DOHH2 (cell line): ENCODE data around the gene AP3S2.

Source experiments
- EZH2phosphoT487 ChIP-seq: fragments of 200-600 bp; sonication (generic); IDR thresholded peaks from 2 replicates; pipeline ENCODE4 v1.6.1; 2017; ENCODE audit warnings: borderline replicate concordance, mild to moderate bottlenecking, antibody characterized with exemption, low read length, moderate library complexity, mixed read lengths
- TF ChIP-seq, protein P1 (sequence below): fragments of 200-600 bp; sonication (generic); IDR thresholded peaks from one replicate; pipeline ENCODE4 v1.5.1; 2014; ENCODE audit warnings: antibody characterized with exemption, mild to moderate bottlenecking, low read depth, low read length; ENCODE audit not compliant: poor library complexity, severe bottlenecking

DNA sequence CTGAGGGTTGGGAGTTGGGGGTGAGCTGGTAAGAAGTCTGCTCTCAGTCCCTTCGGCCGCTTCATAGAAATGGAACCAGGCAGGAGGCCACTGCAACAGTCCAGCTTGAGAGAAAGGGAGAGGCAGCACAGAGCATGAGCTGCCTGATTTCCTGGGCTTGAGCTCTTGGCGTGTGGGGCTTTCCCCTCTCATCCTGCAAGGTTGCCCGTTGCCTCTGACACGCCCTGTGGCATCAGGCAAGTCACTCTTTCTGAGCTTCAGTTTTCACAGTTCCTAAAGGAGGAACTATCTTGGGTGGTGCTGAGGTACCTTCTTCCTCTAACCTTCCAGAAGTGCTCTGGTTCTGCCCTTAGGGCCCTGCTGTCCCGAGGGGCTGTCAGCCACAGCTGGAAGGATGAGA lies 112.7 kb downstream of the AP3S2 start:
- TF ChIP-seq, protein P1, sequence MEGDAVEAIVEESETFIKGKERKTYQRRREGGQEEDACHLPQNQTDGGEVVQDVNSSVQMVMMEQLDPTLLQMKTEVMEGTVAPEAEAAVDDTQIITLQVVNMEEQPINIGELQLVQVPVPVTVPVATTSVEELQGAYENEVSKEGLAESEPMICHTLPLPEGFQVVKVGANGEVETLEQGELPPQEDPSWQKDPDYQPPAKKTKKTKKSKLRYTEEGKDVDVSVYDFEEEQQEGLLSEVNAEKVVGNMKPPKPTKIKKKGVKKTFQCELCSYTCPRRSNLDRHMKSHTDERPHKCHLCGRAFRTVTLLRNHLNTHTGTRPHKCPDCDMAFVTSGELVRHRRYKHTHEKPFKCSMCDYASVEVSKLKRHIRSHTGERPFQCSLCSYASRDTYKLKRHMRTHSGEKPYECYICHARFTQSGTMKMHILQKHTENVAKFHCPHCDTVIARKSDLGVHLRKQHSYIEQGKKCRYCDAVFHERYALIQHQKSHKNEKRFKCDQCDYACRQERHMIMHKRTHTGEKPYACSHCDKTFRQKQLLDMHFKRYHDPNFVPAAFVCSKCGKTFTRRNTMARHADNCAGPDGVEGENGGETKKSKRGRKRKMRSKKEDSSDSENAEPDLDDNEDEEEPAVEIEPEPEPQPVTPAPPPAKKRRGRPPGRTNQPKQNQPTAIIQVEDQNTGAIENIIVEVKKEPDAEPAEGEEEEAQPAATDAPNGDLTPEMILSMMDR = no peak
- TF ChIP-seq EZH2phosphoT487 = no peak
